ENCODE measurements around the gene AMER3. TPM values are rescaled to one million over a fixed set of nuclear protein-coding genes. Genes with fewer than 3 reads are reported as not detected.

The AMER3 gene
- total RNA-seq, 1 donor from 2014 or later = not detected

DNA sequence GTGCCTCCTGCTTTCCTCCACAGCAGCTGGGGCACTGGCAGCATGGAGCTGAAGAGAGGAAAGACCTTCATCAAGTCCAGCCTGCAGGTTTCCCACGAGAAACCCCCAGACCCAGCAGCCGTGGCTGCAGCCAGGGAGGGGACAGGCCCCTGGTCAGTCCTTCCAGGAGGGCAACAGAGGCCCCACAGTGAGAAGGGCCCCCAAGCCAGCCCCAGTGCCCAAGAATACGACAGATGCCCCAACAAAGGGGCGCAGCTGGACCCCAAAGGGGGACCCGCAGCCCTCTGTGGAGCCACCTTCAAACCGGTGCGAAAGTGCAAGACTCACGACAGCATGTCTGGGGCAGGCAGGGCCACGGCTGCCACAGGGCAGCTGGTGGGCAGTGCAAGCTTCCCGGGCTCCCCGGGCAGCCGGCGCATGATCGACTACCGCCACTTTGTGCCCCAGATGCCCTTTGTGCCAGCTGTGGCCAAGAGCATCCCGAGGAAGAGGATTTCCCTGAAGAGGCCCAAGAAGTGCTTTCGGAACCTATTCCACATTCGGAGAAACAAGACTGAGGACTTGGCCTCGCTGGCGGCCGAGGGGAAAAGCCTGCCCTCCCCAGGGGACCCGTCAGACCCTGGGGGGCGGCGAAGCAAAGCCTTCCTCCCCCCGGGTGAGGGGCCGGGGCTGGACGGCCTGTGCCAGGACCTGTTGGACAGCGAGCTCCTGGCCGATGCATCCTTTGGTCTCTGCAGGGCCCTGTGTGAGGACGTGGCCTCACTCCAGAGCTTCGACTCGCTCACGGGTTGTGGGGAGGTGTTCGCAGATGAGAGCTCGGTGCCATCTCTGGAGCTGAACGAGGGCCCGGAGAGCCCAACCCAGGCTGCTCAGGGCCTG is 6.9 kb downstream of the AMER3 start:
- intact Hi-C loops (cut with micrococcal nuclease) = no loop called here
- no peak for TF ChIP-seq CTCF (IDR thresholded peaks at IDR 0.05; ENCODE audit: borderline replicate concordance)
- DNase-seq = no peak
- no peaks in the 10 kb centered on the region for H3K9me3 ChIP-seq (replicated peaks)
- no peak overlapping the region for H3K27ac ChIP-seq (replicated peaks)
- peaks cover 78% of the 10 kb centered on the region for H3K27me3 ChIP-seq (ENCODE audit: low read depth)
- H3K36me3 ChIP-seq = no peaks in the 10 kb centered on the region
- no peak overlapping the region for H3K4me3 ChIP-seq
- no peaks in the 10 kb centered on the region for H3K4me1 ChIP-seq

DNA sequence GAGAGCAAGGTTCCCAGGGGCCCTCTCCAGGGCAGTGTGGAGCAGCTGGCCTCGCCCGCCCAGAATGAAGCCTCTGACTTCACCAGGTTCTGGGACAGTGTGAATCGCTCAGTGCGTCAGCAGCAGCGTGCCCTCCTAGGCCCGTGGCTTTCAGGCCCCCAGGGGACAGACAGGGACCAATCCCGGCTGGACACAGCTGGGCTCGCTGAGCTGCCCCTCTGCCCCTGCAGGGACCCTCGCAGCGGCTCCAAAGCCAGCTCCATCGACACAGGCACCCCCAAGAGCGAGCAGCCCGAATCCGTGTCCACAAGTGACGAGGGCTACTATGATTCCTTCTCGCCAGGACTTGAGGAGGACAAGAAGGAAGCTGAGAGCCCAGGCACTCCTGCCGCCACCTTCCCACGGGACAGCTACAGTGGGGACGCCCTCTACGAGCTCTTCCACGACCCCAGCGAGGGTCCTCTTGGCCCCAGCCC is 7.6 kb downstream of the AMER3 start:
- no peak for DNase-seq
- Histone ChIP-seq H3K36me3 (no peaks in the 10 kb centered on the region), H3K27ac (replicated peaks) (no peak overlapping the region), H3K9me3 (replicated peaks) (no peaks in the 10 kb centered on the region), H3K27me3 (ENCODE audit: low read depth) (peaks cover 78% of the 10 kb centered on the region), H3K4me1 (no peaks in the 10 kb centered on the region), H3K4me3 (no peak overlapping the region)
- TF ChIP-seq CTCF (IDR thresholded peaks at IDR 0.05; ENCODE audit: borderline replicate concordance) = no peak
- intact Hi-C loops (cut with micrococcal nuclease) = no loop called here

DNA sequence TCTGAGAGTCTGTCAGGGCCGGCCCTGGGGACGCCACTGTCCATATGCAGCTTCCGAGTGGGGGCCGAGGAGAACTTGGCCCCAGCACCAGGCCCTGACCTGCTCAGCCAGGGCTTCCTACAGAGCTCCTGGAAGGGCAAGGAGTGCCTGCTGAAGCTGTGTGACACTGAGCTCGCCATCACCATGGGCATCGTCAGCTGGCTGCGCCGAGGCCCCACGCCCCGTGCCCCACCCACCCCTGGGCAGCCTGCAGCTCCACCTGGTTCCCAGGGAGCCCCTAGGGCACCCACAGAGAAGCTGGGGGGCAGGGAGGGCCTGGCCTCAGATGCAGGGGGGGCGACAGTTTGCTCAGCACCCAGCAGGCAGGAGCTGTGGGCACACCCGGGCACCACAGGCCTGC is 8.1 kb downstream of the AMER3 start:
- H3K27ac ChIP-seq (replicated peaks) = no peak overlapping the region
- TF ChIP-seq CTCF (IDR thresholded peaks at IDR 0.05; ENCODE audit: borderline replicate concordance) = no peak
- H3K36me3 ChIP-seq = no peaks in the 10 kb centered on the region
- H3K27me3 ChIP-seq (ENCODE audit: low read depth) = peaks cover 78% of the 10 kb centered on the region
- no peaks in the 10 kb centered on the region for H3K4me1 ChIP-seq
- H3K4me3 ChIP-seq = no peak overlapping the region
- no peak for DNase-seq
- intact Hi-C loops (cut with micrococcal nuclease) = no loop called here
- no peaks in the 10 kb centered on the region for H3K9me3 ChIP-seq (replicated peaks)

- Histone ChIP-seq H3K27ac (replicated peaks) (no peak overlapping the region), H3K9me3 (replicated peaks) (no peaks in the 10 kb centered on the region), H3K4me3 (no peak overlapping the region), H3K4me1 (no peaks in the 10 kb centered on the region), H3K27me3 (ENCODE audit: low read depth) (peaks cover 78% of the 10 kb centered on the region), H3K36me3 (no peaks in the 10 kb centered on the region)
- intact Hi-C loops (cut with micrococcal nuclease) = no loop called here
- no peak for DNase-seq
- TF ChIP-seq CTCF (IDR thresholded peaks at IDR 0.05; ENCODE audit: borderline replicate concordance) = no peak
These were observed 8.9 kb downstream of the AMER3 start for GRCh38 chr2:130764035-130764820.

DNA sequence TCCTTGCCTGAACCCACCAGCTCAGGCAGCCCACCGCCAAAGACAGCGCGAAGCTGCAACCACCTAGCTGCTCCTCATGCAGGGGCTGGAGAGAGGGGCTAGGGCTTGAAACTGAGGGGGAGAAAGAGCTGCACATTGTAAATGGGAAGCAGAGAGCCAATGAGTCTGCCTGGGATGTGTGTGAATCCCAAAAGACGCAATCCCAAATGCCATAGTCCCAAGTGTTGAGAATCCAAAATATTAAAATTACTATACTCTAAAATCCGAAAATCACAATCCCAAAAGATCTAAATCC is 9.4 kb downstream of the AMER3 start:
- Histone ChIP-seq H3K9me3 (replicated peaks) (no peaks in the 10 kb centered on the region), H3K4me1 (no peaks in the 10 kb centered on the region), H3K27ac (replicated peaks) (no peak overlapping the region), H3K27me3 (ENCODE audit: low read depth) (peaks cover 78% of the 10 kb centered on the region), H3K4me3 (no peak overlapping the region), H3K36me3 (no peaks in the 10 kb centered on the region)
- intact Hi-C loops (cut with micrococcal nuclease) = no loop called here
- DNase-seq = no peak
- no peak for TF ChIP-seq CTCF (IDR thresholded peaks at IDR 0.05; ENCODE audit: borderline replicate concordance)
